ENCODE data around the gene ARRB2. TPM values are rescaled to one million over a fixed set of nuclear protein-coding genes. Genes with fewer than 3 reads are reported as not detected.

ARRB2 gene
- total and polyA plus RNA-seq, 2 donors (not counting 3 experiments of a cell fraction or from before 2014, with no cell fraction given), result 18.6 to 21.3 TPM

- no peaks in the 10 kb centered on the region for H3K9me3 ChIP-seq (replicated peaks; ENCODE audit: control insufficient read depth, insufficient read depth, low read length)
- H3K79me2 ChIP-seq (ENCODE audit: control insufficient read depth, insufficient read depth, low read length), result no peaks in the 10 kb centered on the region
- dilution Hi-C loops (cut with MboI; ENCODE audit: extremely low pct_ligation_motif_present, low sequenced_read_pairs) (no loop called here), intact Hi-C loops (cut with micrococcal nuclease) (no loop called here)
- H3K4me3 ChIP-seq (replicated peaks in 1 of 3; ENCODE audit: insufficient read depth in 1 of 3, low read depth in 1 of 3, low read length in 3 of 3), result no peak overlapping the region
- H3K36me3 ChIP-seq (ENCODE audit: control insufficient read depth in 2 of 2, extremely low read depth in 1 of 2, insufficient read depth in 2 of 2, low read length in 2 of 2), result peaks cover 0 to 4% of the 10 kb centered on the region in 2 experiments
- no peak overlapping the region for H3K9ac ChIP-seq (replicated peaks; ENCODE audit: extremely low read depth, insufficient read depth, low read length)
- FAIRE-seq, result no peak
- BruUV-seq (replicated peaks), result no TSS peak
- POLR2A ChIA-PET, result no interaction called here
- CTCF ChIA-PET, result no interaction called here
- no peak for DNase-seq (ENCODE audit: low read depth, low spot score)
- no peak overlapping the region for H3K27ac ChIP-seq (ENCODE audit: insufficient read depth, low read depth, low read length)
- peaks cover 11% of the 10 kb centered on the region for H3K4me1 ChIP-seq (ENCODE audit: control insufficient read depth, extremely low read depth, insufficient read depth, low read length)
- no peak overlapping the region for H3K4me2 ChIP-seq (ENCODE audit: insufficient read depth, low read length)
- H3K27me3 ChIP-seq (ENCODE audit: control insufficient read depth in 2 of 2, insufficient read depth in 2 of 2, low read length in 2 of 2), result no peaks in the 10 kb centered on the region
- H3K9me1 ChIP-seq (replicated peaks; ENCODE audit: control insufficient read depth, extremely low read depth, insufficient read depth, low read length), result no peaks in the 10 kb centered on the region
- no peaks in the 10 kb centered on the region for H4K20me1 ChIP-seq (replicated peaks; ENCODE audit: control insufficient read depth, extremely low read depth, insufficient read depth, low read length)
- no peak overlapping the region for H2AFZ ChIP-seq (ENCODE audit: low read depth, low read length)
- TF ChIP-seq POLR2AphosphoS5 (IDR thresholded peaks at IDR 0.05; ENCODE audit: insufficient read depth, low read depth, low read length) (no peak), JUN (IDR thresholded peaks at IDR 0.05; ENCODE audit: borderline replicate concordance, insufficient read depth, insufficient read length, low read depth) (no peak), FOS (IDR thresholded peaks at IDR 0.05; ENCODE audit: borderline replicate concordance, insufficient read depth, low read length) (no peak), MAX (IDR thresholded peaks at IDR 0.05; ENCODE audit: insufficient read depth, insufficient read length) (no peak), CTCF (IDR thresholded peaks at IDR 0.05; ENCODE audit: extremely low read depth in 1 of 2, insufficient read depth in 1 of 2, low read depth in 1 of 2, low read length in 2 of 2) (no peak), POLR2A (IDR thresholded peaks at IDR 0.05; ENCODE audit: low read depth, low read length) (no peak), GATA2 (IDR thresholded peaks at IDR 0.05; ENCODE audit: insufficient read depth, insufficient read length, low read depth, low read length) (no peak), MYC (IDR thresholded peaks at IDR 0.05; ENCODE audit: low read depth, low read length) (no peak), EZH2 (IDR thresholded peaks at IDR 0.05; ENCODE audit: borderline replicate concordance, low read depth, low read length, severe bottlenecking) (no peak)
Observed at GRCh38 chr17:4718276-4718675, 7.8 kb downstream of the ARRB2 start.

All from endothelial cell of umbilical vein (primary cell).